22Rv1 (cell line): ENCODE data around the gene VPS13D.

ENCODE experiments used
- H3K27ac ChIP-seq: fragments of 450-650 bp; 2 replicates; pipeline ENCODE4 v1.5.1; 2017
- ZFX ChIP-seq: fragments of 450-650 bp; IDR thresholded peaks from 2 replicates; pipeline ENCODE4 v1.6.1; 2017; ENCODE audit warnings: antibody characterized with exemption, borderline replicate concordance
- TF ChIP-seq, protein P1 (sequence below): fragments of 450-650 bp; IDR thresholded peaks from 2 replicates; pipeline ENCODE4 v1.5.1; 2017; ENCODE audit warnings: mild to moderate bottlenecking

Gene VPS13D

DNA sequence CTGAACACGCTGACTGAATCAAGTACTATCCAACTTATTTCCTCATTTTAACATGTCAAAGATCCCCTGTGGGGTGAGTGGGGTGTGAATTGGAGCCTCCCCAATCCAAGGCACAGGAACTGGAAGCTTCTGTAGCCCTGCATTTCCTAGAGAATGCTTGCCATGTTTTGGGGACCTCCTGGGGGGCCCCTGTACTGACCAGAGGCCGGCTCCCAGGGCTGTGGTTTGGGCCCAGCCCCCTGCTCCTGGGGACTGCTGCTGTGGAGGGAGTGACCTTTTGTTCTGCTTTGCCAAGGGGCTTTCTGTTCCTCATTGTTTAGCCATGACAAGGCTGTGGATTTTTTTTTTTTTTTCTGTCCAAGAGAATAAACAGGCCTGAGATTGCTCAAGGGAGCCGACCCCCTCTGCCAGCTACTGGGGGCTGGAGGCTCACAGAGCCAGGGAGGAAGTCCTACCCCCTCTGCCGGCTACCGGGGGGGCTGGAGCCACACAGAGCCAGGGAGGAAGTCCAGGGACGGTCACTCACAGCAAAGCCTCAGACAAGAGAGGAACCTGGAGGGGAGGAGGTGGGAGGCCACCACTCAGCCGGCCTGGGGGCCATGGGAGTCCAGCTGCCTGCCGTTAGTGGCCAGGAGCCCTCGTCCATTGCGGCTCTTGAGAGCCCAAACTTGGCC lies 45.7 kb upstream of the VPS13D start:
- TF ChIP-seq, protein P1, sequence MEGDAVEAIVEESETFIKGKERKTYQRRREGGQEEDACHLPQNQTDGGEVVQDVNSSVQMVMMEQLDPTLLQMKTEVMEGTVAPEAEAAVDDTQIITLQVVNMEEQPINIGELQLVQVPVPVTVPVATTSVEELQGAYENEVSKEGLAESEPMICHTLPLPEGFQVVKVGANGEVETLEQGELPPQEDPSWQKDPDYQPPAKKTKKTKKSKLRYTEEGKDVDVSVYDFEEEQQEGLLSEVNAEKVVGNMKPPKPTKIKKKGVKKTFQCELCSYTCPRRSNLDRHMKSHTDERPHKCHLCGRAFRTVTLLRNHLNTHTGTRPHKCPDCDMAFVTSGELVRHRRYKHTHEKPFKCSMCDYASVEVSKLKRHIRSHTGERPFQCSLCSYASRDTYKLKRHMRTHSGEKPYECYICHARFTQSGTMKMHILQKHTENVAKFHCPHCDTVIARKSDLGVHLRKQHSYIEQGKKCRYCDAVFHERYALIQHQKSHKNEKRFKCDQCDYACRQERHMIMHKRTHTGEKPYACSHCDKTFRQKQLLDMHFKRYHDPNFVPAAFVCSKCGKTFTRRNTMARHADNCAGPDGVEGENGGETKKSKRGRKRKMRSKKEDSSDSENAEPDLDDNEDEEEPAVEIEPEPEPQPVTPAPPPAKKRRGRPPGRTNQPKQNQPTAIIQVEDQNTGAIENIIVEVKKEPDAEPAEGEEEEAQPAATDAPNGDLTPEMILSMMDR = no peak
- no peak for TF ChIP-seq ZFX
- H3K27ac ChIP-seq = no peak overlapping the region

DNA sequence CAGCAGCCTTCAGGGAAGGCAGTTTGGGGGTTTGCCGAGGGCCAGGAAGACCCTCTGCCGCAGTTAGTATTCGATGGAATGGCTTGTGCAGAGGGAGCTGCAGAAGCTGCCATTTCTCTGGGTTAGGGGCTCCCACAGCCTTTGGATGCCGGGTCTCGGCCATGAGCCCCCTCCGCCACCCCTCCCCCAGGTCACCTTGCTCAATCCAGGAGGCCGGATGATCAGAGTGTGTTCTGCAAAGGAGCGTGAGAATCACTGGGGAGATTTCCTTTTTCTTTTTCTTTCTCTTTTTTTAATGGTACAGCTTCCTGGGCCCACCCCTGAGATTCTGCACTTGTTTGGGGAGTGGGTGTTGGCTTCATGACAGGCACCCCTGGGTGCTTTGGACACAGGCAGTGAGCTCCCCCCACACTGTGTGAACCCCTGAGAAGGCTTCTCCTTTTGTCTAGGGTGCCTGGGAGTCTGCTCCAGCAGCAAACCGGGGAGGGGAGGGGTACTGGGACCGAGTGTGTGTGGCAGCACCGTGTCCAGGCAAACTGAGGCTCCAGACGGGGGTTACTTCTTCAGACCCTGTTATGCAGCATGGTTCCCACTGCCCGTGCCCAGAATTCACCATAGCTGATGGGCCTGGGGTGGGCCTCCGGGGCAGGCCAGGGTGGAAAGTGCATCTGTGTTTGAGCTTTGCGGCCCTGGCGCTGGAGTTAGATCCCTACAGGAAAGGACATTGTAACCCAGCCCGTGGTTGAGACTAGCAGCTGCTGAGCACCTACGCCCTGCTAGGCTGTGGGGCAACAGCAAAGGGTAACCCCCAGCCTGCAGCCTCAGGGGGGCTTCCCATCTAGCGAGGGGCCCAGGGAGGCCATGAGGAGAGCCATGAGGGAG lies 44.6 kb upstream of the VPS13D start:
- TF ChIP-seq, protein P1 = no peak
- no peak for TF ChIP-seq ZFX
- no peak overlapping the region for H3K27ac ChIP-seq

DNA sequence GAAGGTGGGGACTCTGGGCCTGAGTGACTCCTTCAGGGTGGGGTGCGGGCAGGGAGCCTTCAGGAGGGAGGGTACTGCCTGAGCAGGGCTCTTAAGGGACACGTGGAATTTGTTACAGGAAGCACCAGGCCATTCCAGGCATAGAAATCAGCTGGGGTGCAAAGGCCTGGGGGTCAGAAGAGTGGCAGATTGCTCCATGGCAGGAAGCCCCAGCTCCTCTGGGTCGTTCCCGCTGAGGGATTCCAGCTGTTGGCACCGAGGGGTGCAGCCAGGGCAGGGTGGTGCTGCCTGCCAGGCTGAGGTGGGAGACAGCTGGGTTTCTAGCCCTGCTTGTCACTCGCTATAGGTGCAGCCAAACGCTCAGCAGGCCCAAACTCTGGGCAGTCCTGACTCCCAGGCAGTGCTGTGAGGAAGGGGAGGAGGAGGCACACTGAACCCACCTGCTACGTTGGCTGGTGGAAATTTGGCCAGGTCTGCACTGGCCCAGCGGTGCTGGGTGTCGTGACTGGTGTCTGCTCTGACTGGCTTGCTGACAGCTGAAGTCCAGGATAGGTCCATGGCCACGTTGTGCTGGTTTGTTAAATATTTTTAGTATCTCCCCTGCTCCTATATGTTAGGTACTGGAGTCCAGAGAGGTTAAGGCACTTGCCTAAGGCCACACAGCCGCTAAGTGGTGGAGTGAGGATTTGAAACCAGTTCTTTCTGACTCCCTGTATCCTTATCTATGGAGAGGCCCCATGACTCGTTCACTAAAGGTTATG lies 43.7 kb upstream of the VPS13D start:
- TF ChIP-seq ZFX = no peak
- TF ChIP-seq, protein P1 = no peak
- no peak overlapping the region for H3K27ac ChIP-seq

DNA sequence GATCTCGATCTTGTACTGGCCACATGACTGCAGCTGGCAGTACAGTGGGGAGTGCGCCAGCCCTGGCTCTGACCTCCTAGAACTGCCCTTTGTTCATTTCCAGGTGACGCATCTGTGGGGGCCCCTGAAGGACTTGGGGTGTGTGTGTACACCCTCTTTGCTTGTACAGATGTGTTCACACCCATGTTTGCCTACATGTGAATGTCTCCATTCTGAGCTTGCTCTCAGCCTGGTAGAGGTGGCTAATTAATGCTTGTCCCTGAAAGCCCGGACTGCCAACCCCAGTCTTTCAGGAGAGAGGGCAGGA lies 43.2 kb upstream of the VPS13D start:
- TF ChIP-seq, protein P1 = no peak
- no peak for TF ChIP-seq ZFX
- no peak overlapping the region for H3K27ac ChIP-seq

DNA sequence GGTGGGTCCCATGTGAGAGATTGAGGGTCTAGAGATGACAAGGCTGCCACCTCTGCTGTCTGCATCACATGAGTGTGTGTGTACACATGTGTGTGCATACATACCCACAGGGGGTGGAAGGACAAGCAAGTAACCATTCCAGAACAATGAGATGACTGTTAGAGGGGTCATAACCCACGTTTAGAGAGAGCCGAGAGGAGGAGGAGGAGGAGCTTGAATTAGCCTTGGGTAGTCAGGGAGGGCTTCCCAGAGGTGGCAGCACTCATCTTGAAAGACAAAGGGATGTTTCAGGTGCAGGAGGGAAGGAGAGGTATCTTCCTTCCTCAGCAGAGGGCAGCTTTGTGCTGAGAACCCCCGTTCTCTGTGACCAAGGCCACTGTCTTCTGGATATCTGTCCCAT lies 41.7 kb upstream of the VPS13D start:
- no peak for TF ChIP-seq ZFX
- TF ChIP-seq, protein P1 = no peak
- H3K27ac ChIP-seq = no peak overlapping the region

DNA sequence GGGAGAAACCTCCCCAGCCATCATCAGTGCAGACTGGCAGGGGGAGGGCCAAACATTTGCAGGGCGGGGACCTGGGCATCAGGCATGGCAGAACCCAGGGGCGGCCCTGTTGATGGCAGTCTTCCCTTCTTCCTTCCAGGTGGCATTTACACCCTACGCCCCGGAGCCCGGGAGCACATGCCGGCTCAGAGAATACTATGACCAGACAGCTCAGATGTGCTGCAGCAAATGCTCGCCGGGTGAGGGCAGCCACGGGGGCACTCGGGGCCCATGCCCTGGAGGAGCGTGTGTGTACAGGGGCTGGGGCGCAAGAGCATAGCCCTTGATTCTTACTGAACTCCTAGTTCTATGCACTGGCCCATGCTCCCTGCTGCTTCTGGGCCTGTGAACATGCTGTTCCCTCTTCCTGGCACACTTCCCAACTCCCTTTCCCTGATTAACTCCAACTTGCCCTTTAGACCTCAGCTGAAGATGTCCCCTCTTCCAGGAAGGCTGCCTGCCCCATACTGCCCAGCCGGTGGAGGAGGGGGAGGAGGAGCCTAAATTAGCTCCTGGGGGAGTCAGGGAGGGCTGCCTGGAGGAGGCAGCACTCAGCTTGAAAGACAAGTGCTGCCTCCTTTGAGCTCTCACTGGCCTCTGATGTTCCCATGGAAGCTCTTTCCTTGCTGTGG lies 41.0 kb upstream of the VPS13D start:
- TF ChIP-seq ZFX = no peak
- TF ChIP-seq, protein P1 = peak; percentile 8; the same call in 1 of the 2 replicates
- H3K27ac ChIP-seq = no peak overlapping the region
